C4-2B (cell line): ENCODE results near the gene ARHGEF12.

Source experiments
- CTCF ChIP-seq: fragments of 450-650 bp; conservative IDR thresholded peaks from 2 replicates; pipeline ENCODE4 v1.5.1; 2017; ENCODE audit warnings: mild to moderate bottlenecking
- ZFX ChIP-seq: fragments of 450-650 bp; IDR thresholded peaks from 2 replicates; pipeline ENCODE4 v1.6.1; 2017

DNA sequence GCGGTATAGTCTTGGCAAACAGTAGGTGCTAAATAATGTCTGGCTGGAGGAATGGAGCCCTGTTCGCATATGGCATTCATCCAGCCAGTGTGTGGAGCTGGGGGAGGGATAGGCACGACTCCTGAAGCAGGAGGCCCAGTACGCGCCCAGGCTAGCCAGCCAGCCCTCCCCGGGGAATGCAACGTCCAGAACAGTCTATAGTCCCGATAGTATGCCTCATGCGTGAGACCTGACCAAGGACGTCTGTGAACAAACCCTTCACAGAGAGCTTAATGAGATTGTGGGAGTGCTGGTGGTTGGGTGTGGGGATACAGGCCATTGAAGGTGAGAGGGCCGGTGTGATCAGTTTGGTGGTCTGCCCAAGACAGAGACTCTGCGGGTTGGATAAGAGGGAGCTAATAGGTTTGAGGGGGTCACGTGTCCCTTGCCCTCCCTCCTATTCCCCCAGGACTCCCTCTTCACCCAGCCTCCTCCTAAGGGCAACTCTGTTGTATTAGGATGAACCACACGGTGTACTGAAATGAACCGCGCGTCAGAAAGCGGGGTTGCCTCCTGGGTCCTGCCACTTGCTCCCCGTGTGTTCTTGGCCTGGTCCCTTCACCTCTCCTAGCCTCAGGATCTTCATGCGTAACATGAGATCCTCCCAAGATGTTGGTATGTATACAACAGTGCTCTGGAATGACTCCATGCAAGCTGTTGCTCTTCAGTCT lies 174.3 kb downstream of the ARHGEF12 start:
- TF ChIP-seq CTCF: no peak
- TF ChIP-seq ZFX: no peak
